ENCODE measurements around the gene IGLL5. TPM values are rescaled to one million over a fixed set of nuclear protein-coding genes. Genes with fewer than 3 reads are reported as not detected.

The IGLL5 gene
- polyA plus RNA-seq, 2 of the 4 experiments (the other 2 are of a cell fraction), result not detected

DNA sequence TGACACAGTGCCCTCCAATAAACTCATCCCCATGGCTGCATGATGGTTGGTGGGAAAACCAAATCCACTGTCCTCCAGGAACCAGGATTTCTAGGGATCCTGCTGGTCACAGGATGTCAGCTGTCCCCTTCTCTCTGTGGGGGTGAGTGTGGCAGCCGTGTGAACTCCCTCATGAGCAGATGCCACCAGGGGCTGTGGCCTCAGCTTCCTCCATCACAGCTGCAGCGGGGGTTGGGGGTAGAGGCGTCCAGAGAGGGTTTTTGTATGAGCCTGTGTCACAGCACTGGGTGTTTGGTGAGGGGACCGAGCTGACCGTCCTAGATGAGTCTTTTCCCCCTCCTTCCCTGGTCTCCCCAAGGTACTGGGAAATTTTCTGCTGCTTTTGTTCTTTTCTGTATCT, 26.4 kb downstream of the IGLL5 start:
- WGBS (ENCODE audit: missing lambda C conversion rate), result 25% methylated on average over 5 of the region's 5 CpGs
- no peak for DNase-seq (ENCODE audit: low read depth in 1 of 2, low spot score in 1 of 2)
- TF ChIP-seq JUN (IDR thresholded peaks at IDR 0.05), result no peak
- no peak for TF ChIP-seq EHMT2 (IDR thresholded peaks at IDR 0.05; ENCODE audit: low read depth)
- TF ChIP-seq, protein P1, sequence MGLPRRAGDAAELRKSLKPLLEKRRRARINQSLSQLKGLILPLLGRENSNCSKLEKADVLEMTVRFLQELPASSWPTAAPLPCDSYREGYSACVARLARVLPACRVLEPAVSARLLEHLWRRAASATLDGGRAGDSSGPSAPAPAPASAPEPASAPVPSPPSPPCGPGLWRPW (IDR thresholded peaks at IDR 0.05), result no peak
- no peak for TF ChIP-seq MAFK (IDR thresholded peaks at IDR 0.05; ENCODE audit: partially characterized antibody)
- TF ChIP-seq MYC (IDR thresholded peaks at IDR 0.05; ENCODE audit: borderline replicate concordance, low read length), result no peak
- TF ChIP-seq HOXB13 (CRISPR knock-in tag; IDR thresholded peaks at IDR 0.05; ENCODE audit: low read depth), result no peak
- no peak for TF ChIP-seq KDM5A (IDR thresholded peaks at IDR 0.05)
- TF ChIP-seq, protein P2, sequence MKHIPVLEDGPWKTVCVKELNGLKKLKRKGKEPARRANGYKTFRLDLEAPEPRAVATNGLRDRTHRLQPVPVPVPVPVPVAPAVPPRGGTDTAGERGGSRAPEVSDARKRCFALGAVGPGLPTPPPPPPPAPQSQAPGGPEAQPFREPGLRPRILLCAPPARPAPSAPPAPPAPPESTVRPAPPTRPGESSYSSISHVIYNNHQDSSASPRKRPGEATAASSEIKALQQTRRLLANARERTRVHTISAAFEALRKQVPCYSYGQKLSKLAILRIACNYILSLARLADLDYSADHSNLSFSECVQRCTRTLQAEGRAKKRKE (CRISPR knock-in tag; IDR thresholded peaks at IDR 0.05; ENCODE audit: low read depth), result no peak
- no peak for TF ChIP-seq TFCP2L1 (CRISPR knock-in tag; IDR thresholded peaks at IDR 0.05)
- TF ChIP-seq, protein P3, sequence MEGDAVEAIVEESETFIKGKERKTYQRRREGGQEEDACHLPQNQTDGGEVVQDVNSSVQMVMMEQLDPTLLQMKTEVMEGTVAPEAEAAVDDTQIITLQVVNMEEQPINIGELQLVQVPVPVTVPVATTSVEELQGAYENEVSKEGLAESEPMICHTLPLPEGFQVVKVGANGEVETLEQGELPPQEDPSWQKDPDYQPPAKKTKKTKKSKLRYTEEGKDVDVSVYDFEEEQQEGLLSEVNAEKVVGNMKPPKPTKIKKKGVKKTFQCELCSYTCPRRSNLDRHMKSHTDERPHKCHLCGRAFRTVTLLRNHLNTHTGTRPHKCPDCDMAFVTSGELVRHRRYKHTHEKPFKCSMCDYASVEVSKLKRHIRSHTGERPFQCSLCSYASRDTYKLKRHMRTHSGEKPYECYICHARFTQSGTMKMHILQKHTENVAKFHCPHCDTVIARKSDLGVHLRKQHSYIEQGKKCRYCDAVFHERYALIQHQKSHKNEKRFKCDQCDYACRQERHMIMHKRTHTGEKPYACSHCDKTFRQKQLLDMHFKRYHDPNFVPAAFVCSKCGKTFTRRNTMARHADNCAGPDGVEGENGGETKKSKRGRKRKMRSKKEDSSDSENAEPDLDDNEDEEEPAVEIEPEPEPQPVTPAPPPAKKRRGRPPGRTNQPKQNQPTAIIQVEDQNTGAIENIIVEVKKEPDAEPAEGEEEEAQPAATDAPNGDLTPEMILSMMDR (IDR thresholded peaks at IDR 0.05), result no peak
- no peak overlapping the region for H3K4me2 ChIP-seq
- FAIRE-seq, result no peak
- ATAC-seq, result no peak; a peak in 1 of 6 replicates
- H3K4me1 ChIP-seq, result no peaks in the 10 kb centered on the region
- POLR2A ChIA-PET, result no interaction called here
- CTCF ChIA-PET, result interaction anchor here (2.3 kb wide), 1 partner anchor 42 kb away, joined by 7 read pairs; no protein-coding TSS in a partner anchor
- H3K4me3 ChIP-seq, result no peak overlapping the region
- H3K27ac ChIP-seq, result no peak overlapping the region
- no peaks in the 10 kb centered on the region for H3K9me3 ChIP-seq

DNA sequence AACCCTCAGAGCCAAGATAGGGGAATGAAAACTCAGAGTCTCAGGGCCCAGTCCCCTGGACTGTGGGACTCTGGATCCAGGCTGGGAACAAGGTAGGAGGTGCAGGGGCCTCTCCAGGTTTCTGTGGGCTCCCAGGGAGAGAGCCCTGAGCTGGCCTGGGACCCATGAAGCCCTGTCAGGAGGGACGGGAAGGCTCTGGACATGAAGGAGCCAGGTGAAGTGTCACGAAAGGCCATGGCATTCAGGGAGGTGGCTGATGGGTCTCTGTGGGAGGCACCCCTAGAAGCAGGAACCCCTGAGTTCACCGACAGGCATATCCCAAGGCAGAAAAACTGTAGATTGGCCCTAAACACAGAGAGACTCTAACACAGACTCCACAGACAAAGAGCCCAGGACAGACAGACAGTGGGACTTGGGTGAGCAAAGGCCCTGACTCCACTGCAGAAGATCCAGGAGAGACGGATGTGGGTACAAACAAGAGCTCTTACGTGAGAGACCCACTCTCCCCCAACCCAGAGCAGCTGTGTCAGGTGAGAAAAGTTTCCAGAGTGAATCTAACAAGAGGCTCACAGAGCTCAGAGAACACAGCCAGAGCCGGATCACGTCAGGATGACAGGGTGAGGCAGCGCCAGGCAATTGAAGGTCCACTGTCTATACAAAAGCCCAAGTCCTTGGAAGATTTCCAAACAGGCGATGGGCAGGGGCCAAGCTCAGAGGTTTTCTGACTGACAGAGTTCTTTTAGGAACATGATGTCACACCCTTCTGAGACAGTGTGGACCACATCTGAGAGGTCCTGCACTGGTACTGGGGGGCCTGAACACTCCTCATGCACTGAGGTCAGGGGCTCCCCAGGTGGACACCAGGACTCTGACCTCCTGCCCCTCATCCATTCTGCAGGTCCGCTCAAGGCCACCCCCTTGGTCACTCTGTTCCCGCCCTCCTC, 27.4 kb downstream of the IGLL5 start:
- ChIA-PET POLR2A (no interaction called here), CTCF (no interaction called here)
- no peak overlapping the region for H3K27ac ChIP-seq
- H3K9me3 ChIP-seq, result no peaks in the 10 kb centered on the region
- H3K4me3 ChIP-seq, result no peak overlapping the region
- no peak for FAIRE-seq
- no peak for ATAC-seq
- no peaks in the 10 kb centered on the region for H3K4me1 ChIP-seq
- TF ChIP-seq HDAC2 (IDR thresholded peaks at IDR 0.05) (no peak), JUNB (IDR thresholded peaks at IDR 0.05) (no peak), CBX8 (IDR thresholded peaks at IDR 0.05) (no peak)
- TF ChIP-seq, protein P4, sequence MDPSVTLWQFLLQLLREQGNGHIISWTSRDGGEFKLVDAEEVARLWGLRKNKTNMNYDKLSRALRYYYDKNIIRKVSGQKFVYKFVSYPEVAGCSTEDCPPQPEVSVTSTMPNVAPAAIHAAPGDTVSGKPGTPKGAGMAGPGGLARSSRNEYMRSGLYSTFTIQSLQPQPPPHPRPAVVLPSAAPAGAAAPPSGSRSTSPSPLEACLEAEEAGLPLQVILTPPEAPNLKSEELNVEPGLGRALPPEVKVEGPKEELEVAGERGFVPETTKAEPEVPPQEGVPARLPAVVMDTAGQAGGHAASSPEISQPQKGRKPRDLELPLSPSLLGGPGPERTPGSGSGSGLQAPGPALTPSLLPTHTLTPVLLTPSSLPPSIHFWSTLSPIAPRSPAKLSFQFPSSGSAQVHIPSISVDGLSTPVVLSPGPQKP (IDR thresholded peaks at IDR 0.05; ENCODE audit: low read depth, low read length), result no peak
- TF ChIP-seq, protein P5, sequence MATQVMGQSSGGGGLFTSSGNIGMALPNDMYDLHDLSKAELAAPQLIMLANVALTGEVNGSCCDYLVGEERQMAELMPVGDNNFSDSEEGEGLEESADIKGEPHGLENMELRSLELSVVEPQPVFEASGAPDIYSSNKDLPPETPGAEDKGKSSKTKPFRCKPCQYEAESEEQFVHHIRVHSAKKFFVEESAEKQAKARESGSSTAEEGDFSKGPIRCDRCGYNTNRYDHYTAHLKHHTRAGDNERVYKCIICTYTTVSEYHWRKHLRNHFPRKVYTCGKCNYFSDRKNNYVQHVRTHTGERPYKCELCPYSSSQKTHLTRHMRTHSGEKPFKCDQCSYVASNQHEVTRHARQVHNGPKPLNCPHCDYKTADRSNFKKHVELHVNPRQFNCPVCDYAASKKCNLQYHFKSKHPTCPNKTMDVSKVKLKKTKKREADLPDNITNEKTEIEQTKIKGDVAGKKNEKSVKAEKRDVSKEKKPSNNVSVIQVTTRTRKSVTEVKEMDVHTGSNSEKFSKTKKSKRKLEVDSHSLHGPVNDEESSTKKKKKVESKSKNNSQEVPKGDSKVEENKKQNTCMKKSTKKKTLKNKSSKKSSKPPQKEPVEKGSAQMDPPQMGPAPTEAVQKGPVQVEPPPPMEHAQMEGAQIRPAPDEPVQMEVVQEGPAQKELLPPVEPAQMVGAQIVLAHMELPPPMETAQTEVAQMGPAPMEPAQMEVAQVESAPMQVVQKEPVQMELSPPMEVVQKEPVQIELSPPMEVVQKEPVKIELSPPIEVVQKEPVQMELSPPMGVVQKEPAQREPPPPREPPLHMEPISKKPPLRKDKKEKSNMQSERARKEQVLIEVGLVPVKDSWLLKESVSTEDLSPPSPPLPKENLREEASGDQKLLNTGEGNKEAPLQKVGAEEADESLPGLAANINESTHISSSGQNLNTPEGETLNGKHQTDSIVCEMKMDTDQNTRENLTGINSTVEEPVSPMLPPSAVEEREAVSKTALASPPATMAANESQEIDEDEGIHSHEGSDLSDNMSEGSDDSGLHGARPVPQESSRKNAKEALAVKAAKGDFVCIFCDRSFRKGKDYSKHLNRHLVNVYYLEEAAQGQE (IDR thresholded peaks at IDR 0.05), result no peak
- TF ChIP-seq, protein P3 (IDR thresholded peaks at IDR 0.05), result no peak
- TF ChIP-seq, protein P6, sequence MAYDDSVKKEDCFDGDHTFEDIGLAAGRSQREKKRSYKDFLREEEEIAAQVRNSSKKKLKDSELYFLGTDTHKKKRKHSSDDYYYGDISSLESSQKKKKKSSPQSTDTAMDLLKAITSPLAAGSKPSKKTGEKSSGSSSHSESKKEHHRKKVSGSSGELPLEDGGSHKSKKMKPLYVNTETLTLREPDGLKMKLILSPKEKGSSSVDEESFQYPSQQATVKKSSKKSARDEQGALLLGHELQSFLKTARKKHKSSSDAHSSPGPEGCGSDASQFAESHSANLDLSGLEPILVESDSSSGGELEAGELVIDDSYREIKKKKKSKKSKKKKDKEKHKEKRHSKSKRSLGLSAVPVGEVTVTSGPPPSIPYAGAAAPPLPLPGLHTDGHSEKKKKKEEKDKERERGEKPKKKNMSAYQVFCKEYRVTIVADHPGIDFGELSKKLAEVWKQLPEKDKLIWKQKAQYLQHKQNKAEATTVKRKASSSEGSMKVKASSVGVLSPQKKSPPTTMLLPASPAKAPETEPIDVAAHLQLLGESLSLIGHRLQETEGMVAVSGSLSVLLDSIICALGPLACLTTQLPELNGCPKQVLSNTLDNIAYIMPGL (CRISPR knock-in tag; IDR thresholded peaks at IDR 0.05; ENCODE audit: borderline replicate concordance), result no peak
- TF ChIP-seq, protein P7, sequence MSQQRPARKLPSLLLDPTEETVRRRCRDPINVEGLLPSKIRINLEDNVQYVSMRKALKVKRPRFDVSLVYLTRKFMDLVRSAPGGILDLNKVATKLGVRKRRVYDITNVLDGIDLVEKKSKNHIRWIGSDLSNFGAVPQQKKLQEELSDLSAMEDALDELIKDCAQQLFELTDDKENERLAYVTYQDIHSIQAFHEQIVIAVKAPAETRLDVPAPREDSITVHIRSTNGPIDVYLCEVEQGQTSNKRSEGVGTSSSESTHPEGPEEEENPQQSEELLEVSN (IDR thresholded peaks at IDR 0.05; ENCODE audit: borderline replicate concordance, low read depth), result no peak
- no peak overlapping the region for H3K4me2 ChIP-seq
- 61% methylated on average over 10 of the region's 11 CpGs for WGBS (ENCODE audit: missing lambda C conversion rate)
- no peak for DNase-seq (ENCODE audit: low read depth in 1 of 2, low spot score in 1 of 2)

All from A549 (cell line).